ENCODE measurements around the gene PTPRN2.
"Not testable (repeated sequence)": the region's sequence is repeated elsewhere in the genome, so short reads cannot be mapped to it uniquely, and the experiment has no call there.

PTPRN2 gene

GRCh38 chr7:157513682-157514081, 1073.9 kb downstream of the PTPRN2 start:
- Histone ChIP-seq H3K9me3 (ENCODE audit: control insufficient read depth, insufficient read depth, low read depth, low read length) (peaks cover 4% of the 10 kb centered on the region; the same call in 1 of the 2 replicates), H3K4me3 (ENCODE audit: low read depth, low read length) (no peak overlapping the region), H3K27me3 (ENCODE audit: control insufficient read depth, insufficient read depth, low read length) (peaks cover 12% of the 10 kb centered on the region), H3K27ac (ENCODE audit: low read depth, low read length) (no peak overlapping the region), H3K4me1 (ENCODE audit: control insufficient read depth, insufficient read depth, low read length) (peaks cover 3% of the 10 kb centered on the region; the same call in 1 of the 2 replicates), H3K9ac (ENCODE audit: low read length) (no peak overlapping the region), H3K36me3 (ENCODE audit: control insufficient read depth, insufficient read depth, low read length) (no peaks in the 10 kb centered on the region)

GRCh38 chr7:157513162-157513621, 1074.4 kb downstream of the PTPRN2 start:
- Histone ChIP-seq H3K4me3 (ENCODE audit: low read depth, low read length) (no peak overlapping the region), H3K9me3 (ENCODE audit: control insufficient read depth, insufficient read depth, low read depth, low read length) (peaks cover 4% of the 10 kb centered on the region; the same call in 1 of the 2 replicates), H3K4me1 (ENCODE audit: control insufficient read depth, insufficient read depth, low read length) (peaks cover 3% of the 10 kb centered on the region; the same call in 1 of the 2 replicates), H3K27ac (ENCODE audit: low read depth, low read length) (no peak overlapping the region), H3K9ac (ENCODE audit: low read length) (no peak overlapping the region), H3K36me3 (ENCODE audit: control insufficient read depth, insufficient read depth, low read length) (no peaks in the 10 kb centered on the region), H3K27me3 (ENCODE audit: control insufficient read depth, insufficient read depth, low read length) (peaks cover 17% of the 10 kb centered on the region)

DNA sequence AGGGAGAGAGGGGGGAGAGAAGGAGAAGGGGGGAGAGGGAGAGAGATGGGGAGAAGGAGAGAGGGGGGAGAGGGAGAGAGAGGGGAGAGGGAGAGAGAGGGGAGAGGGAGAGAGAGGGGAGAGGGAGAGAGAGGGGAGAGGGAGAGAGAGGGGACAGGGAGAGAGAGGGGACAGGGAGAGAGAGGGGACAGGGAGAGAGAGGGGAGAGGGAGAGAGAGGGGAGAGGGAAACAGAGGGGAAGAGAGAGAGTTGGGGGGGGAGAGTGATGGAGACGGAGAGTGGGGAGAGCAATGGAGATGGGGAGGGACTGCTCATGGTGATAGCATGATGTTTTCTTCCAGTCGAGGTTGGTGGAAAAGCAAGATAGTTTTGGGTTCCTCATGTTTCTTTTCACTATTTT, 1078.4 kb downstream of the PTPRN2 start:
- Histone ChIP-seq H3K36me3 (ENCODE audit: control insufficient read depth, insufficient read depth, low read length) (no peaks in the 10 kb centered on the region), H3K9me3 (ENCODE audit: control insufficient read depth, insufficient read depth, low read depth, low read length) (peaks cover 16% of the 10 kb centered on the region), H3K27ac (ENCODE audit: low read depth, low read length) (no peak overlapping the region), H3K27me3 (ENCODE audit: control insufficient read depth, insufficient read depth, low read length) (peaks cover 31% of the 10 kb centered on the region), H3K4me1 (ENCODE audit: control insufficient read depth, insufficient read depth, low read length) (no peaks in the 10 kb centered on the region), H3K4me3 (ENCODE audit: low read depth, low read length) (no peak overlapping the region), H3K9ac (ENCODE audit: low read length) (no peak overlapping the region)

DNA sequence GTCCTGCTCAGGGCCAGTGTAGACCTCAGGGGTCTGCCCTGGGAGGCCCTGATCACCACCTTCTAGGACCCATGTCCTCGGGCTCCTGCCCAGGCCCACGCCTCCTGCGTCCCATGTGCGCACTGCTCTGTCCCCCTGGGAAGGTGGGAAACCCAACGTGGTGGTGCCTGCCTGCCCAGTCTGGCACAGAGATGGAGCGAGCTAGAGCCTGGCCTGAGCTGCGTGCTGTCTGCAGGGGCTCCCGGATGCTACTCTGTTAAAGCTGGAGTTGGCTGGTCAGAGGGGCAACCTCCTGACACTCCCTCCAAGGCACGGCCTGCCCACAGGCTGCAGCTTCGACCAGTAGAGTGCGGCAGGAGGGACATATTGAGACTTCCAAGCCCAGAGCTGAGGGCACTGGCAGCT, 1079.1 kb downstream of the PTPRN2 start:
- H3K9ac ChIP-seq (ENCODE audit: low read length): no peak overlapping the region
- peaks cover 32% of the 10 kb centered on the region for H3K27me3 ChIP-seq (ENCODE audit: control insufficient read depth, insufficient read depth, low read length)
- H3K4me1 ChIP-seq (ENCODE audit: control insufficient read depth, insufficient read depth, low read length): no peaks in the 10 kb centered on the region
- H3K4me3 ChIP-seq (ENCODE audit: low read depth, low read length): no peak overlapping the region
- no peak overlapping the region for H3K27ac ChIP-seq (ENCODE audit: low read depth, low read length)
- H3K9me3 ChIP-seq (ENCODE audit: control insufficient read depth, insufficient read depth, low read depth, low read length): peaks cover 16% of the 10 kb centered on the region
- H3K36me3 ChIP-seq (ENCODE audit: control insufficient read depth, insufficient read depth, low read length): no peaks in the 10 kb centered on the region

GRCh38 chr7:157507987-157508386, 1079.6 kb downstream of the PTPRN2 start:
- Histone ChIP-seq H3K4me1 (ENCODE audit: control insufficient read depth, insufficient read depth, low read length) (no peaks in the 10 kb centered on the region), H3K9me3 (ENCODE audit: control insufficient read depth, insufficient read depth, low read depth, low read length) (peaks cover 16% of the 10 kb centered on the region), H3K4me3 (ENCODE audit: low read depth, low read length) (no peak overlapping the region), H3K27me3 (ENCODE audit: control insufficient read depth, insufficient read depth, low read length) (peaks cover 34% of the 10 kb centered on the region), H3K27ac (ENCODE audit: low read depth, low read length) (no peak overlapping the region), H3K9ac (ENCODE audit: low read length) (no peak overlapping the region), H3K36me3 (ENCODE audit: control insufficient read depth, insufficient read depth, low read length) (no peaks in the 10 kb centered on the region)

DNA sequence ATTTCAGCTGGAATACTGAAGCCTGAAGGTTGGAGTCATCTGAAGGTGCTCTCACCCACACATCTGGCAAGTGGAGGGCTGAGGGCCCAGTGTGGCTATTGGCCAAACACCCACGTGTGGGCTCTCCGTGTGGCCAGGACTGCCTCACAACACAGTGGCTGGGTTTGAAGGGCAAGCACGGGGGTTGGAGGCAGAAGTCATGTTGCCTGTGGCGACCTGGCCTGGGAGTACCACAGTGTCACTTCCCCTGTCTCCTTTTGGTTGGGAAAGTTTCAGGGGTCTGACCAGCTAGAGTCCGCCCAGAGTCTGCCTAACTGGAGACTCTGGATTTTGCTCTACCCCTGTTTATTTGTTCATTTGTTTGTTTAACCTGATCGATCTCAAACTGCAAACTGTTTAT, 1081.4 kb downstream of the PTPRN2 start:
- no peaks in the 10 kb centered on the region for H3K4me1 ChIP-seq (ENCODE audit: control insufficient read depth, insufficient read depth, low read length)
- H3K9me3 ChIP-seq (ENCODE audit: control insufficient read depth, insufficient read depth, low read depth, low read length): peaks cover 16% of the 10 kb centered on the region
- H3K36me3 ChIP-seq (ENCODE audit: control insufficient read depth, insufficient read depth, low read length): no peaks in the 10 kb centered on the region
- H3K4me3 ChIP-seq (ENCODE audit: low read depth, low read length): no peak overlapping the region
- H3K9ac ChIP-seq (ENCODE audit: low read length): no peak overlapping the region
- peaks cover 50% of the 10 kb centered on the region for H3K27me3 ChIP-seq (ENCODE audit: control insufficient read depth, insufficient read depth, low read length)
- H3K27ac ChIP-seq (ENCODE audit: low read depth, low read length): no peak overlapping the region

DNA sequence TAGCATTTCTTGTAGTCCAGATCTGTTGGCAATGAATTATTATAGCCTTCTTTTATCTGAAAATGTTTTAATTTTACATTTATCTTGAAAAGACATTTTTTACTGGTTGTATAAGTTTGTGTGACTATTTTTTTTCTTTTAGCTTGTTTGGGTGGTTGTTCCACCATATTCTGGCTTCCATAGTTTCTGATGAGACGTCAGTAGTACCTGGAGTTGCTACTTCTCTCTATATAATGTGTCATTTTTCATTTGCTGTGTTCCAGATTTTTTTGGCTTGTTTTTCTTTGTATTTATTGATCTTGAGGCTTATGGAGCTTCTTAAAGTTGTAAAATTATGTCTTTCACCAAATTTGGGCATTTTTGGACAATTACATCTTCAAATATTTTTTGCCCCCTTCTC, 1082.0 kb downstream of the PTPRN2 start:
- Histone ChIP-seq H3K36me3 (ENCODE audit: control insufficient read depth, insufficient read depth, low read length) (no peaks in the 10 kb centered on the region), H3K9ac (ENCODE audit: low read length) (no peak overlapping the region), H3K4me1 (ENCODE audit: control insufficient read depth, insufficient read depth, low read length) (no peaks in the 10 kb centered on the region), H3K27me3 (ENCODE audit: control insufficient read depth, insufficient read depth, low read length) (peaks cover 52% of the 10 kb centered on the region), H3K27ac (ENCODE audit: low read depth, low read length) (no peak overlapping the region), H3K4me3 (ENCODE audit: low read depth, low read length) (no peak overlapping the region), H3K9me3 (ENCODE audit: control insufficient read depth, insufficient read depth, low read depth, low read length) (peaks cover 16% of the 10 kb centered on the region)

DNA sequence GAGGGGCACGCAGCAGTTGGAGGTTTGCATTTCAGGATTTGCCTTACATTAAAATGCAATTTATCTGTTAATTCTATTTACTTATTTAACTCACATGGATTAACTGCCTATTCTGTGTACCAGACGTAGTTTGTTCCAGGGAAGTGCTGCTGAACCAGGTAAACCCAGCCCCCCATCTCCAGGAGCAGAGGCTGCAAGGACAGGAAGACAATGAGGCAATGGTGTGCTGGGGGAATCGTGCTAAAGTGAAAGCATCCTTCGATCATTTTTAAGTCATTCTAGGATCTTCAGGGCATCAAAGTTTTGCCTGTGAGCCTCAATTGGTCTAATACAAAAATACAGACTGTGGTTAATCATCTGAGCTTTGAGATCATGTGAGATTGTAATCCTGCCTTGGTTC, 1084.4 kb downstream of the PTPRN2 start:
- Histone ChIP-seq H3K36me3 (ENCODE audit: control insufficient read depth, insufficient read depth, low read length) (no peaks in the 10 kb centered on the region), H3K9ac (ENCODE audit: low read length) (no peak overlapping the region), H3K4me3 (ENCODE audit: low read depth, low read length) (no peak overlapping the region), H3K27ac (ENCODE audit: low read depth, low read length) (no peak overlapping the region), H3K9me3 (ENCODE audit: control insufficient read depth, insufficient read depth, low read depth, low read length) (peaks cover 16% of the 10 kb centered on the region), H3K4me1 (ENCODE audit: control insufficient read depth, insufficient read depth, low read length) (no peaks in the 10 kb centered on the region), H3K27me3 (ENCODE audit: control insufficient read depth, insufficient read depth, low read length) (peaks cover 55% of the 10 kb centered on the region)

DNA sequence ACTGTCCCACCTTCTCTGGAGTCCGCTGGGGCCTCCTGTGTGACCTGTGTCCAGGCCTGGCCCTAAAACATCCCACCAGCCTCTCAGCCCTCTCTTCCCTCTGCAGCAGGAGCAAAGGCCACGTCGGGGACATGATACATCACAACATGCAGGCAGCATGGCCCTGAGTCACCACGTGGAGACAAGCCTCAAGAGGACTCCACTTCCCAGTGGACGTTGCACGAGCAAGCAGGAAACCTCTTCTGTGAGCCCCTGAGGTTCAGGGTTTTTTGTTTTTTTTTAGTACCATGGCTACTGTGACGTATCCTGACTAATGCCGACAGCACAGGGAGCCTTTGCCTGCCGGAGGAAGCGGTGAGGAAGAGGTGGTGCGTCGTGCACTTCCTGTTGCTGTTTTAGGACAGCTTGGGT, 1084.9 kb downstream of the PTPRN2 start:
- H3K4me3 ChIP-seq (ENCODE audit: low read depth, low read length): no peak overlapping the region
- peaks cover 16% of the 10 kb centered on the region for H3K9me3 ChIP-seq (ENCODE audit: control insufficient read depth, insufficient read depth, low read depth, low read length)
- peaks cover 50% of the 10 kb centered on the region for H3K27me3 ChIP-seq (ENCODE audit: control insufficient read depth, insufficient read depth, low read length)
- H3K4me1 ChIP-seq (ENCODE audit: control insufficient read depth, insufficient read depth, low read length): no peaks in the 10 kb centered on the region
- no peak overlapping the region for H3K27ac ChIP-seq (ENCODE audit: low read depth, low read length)
- H3K9ac ChIP-seq (ENCODE audit: low read length): no peak overlapping the region
- no peaks in the 10 kb centered on the region for H3K36me3 ChIP-seq (ENCODE audit: control insufficient read depth, insufficient read depth, low read length)

DNA sequence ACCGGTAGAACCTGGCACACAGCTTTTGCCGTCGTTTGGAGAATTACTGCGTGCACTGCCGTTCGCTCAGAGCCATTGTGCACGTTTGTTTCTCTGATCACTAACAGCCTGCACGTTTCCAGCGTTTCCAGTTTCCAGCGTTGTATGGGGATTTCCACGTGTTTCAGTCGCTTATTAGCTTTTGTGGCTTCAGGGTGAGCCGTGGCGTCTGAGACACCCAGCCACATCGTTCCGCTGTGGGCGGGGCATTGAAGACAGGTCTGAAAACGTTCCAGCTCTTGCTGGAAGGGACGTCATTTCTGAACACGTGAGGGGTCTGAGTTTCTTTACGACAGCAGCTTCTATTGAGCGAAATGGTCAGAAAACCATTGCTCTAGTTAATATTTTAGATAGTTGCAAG, 1086.0 kb downstream of the PTPRN2 start:
- Histone ChIP-seq H3K9me3 (ENCODE audit: control insufficient read depth, insufficient read depth, low read depth, low read length) (peaks cover 16% of the 10 kb centered on the region), H3K27me3 (ENCODE audit: control insufficient read depth, insufficient read depth, low read length) (peaks cover 41% of the 10 kb centered on the region), H3K36me3 (ENCODE audit: control insufficient read depth, insufficient read depth, low read length) (no peaks in the 10 kb centered on the region), H3K4me3 (ENCODE audit: low read depth, low read length) (no peak overlapping the region), H3K9ac (ENCODE audit: low read length) (no peak overlapping the region), H3K27ac (ENCODE audit: low read depth, low read length) (no peak overlapping the region), H3K4me1 (ENCODE audit: control insufficient read depth, insufficient read depth, low read length) (no peaks in the 10 kb centered on the region)

DNA sequence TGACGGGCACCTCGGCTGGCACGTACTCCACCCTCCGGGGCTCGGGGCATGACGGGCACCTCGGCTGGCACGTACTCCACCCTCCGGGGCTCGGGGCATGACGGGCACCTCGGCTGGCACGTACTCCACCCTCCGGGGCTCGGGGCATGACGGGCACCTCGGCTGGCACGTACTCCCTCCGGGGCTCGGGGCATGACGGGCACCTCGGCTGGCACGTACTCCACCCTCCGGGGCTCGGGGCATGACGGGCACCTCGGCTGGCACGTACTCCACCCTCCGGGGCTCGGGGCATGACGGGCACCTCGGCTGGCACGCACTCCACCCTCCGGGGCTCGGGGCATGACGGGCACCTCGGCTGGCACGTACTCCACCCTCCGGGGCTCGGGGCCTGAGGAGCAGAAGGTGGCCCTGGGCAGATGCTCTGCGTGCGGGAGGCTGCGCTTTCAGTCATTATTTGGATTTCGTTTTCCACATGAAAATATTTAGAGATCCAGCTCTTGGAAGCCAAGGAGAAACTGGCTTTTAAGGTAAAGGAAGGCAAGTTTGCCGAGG, 1086.6 kb downstream of the PTPRN2 start:
- H3K27me3 ChIP-seq (ENCODE audit: control insufficient read depth, insufficient read depth, low read length): peaks cover 41% of the 10 kb centered on the region
- H3K27ac ChIP-seq (ENCODE audit: low read depth, low read length); H3K4me3 ChIP-seq (ENCODE audit: low read depth, low read length); H3K4me1 ChIP-seq (ENCODE audit: control insufficient read depth, insufficient read depth, low read length); H3K9ac ChIP-seq (ENCODE audit: low read length); H3K36me3 ChIP-seq (ENCODE audit: control insufficient read depth, insufficient read depth, low read length): not testable (repeated sequence)
- peaks cover 12% of the 10 kb centered on the region for H3K9me3 ChIP-seq (ENCODE audit: control insufficient read depth, insufficient read depth, low read depth, low read length)
